GM12801 (cell line): Measurements from ENCODE around the gene CD200R1L.

ENCODE experiments used
- CTCF ChIP-seq: IDR thresholded peaks from one replicate; pipeline ENCODE4 v1.5.1; 2011; ENCODE audit warnings: control low read depth; ENCODE audit not compliant: insufficient read length; ENCODE audit errors: extremely low read depth

Gene CD200R1L

GRCh38 chr3:112846764-112847163 lies at the start of gene CD200R1L:
Gene CD200R1L (minus strand): TSS chr3:112846864. CDS start chr3:112829367, 17,497 bp downstream.
- no peak for TF ChIP-seq CTCF

- no peak for TF ChIP-seq CTCF
Observed at GRCh38 chr3:112894258-112894657, 47.6 kb upstream of the CD200R1L start.

- no peak for TF ChIP-seq CTCF
Observed at GRCh38 chr3:112889357-112889756, 42.7 kb upstream of the CD200R1L start.

GRCh38 chr3:112888381-112889085 lies 41.9 kb upstream of the CD200R1L start:
- no peak for TF ChIP-seq CTCF

- TF ChIP-seq CTCF = no peak
Observed at GRCh38 chr3:112884678-112885290, 38.1 kb upstream of the CD200R1L start.

- no peak for TF ChIP-seq CTCF
Observed at GRCh38 chr3:112881891-112882290, 35.2 kb upstream of the CD200R1L start.

GRCh38 chr3:112875561-112875960 lies 28.9 kb upstream of the CD200R1L start:
- TF ChIP-seq CTCF = no peak
